Frontal cortex (tissue), 4 donors: ENCODE results near the gene PITHD1. TPM values are rescaled to one million over a fixed set of nuclear protein-coding genes. Genes with fewer than 3 reads are reported as not detected.
"Not testable (repeated sequence)": the region's sequence is repeated elsewhere in the genome, so short reads cannot be mapped to it uniquely, and the experiment has no call there.

ENCODE experiments used
- DNase-seq, 2 donors: peaks; one replicate each; pipeline ENCODE4 v3.0.0; 2012; ENCODE audit warnings: low spot score in 2 of 2
- FAIRE-seq: peaks from 2 replicates; lab custom pipeline; 2012; peaks lifted over from hg19 to GRCh38; lab: Jason Lieb, UNC
- total RNA-seq: library from RNA; depleted of rRNA; stranded (reverse); fragments of >200 nt; gene quantifications from one replicate; pipeline ENCODE4 v1.2.3, GENCODE V29; 2014
- donor health status: control.
- donor health status: control.
- donor health status: control.

PITHD1 gene
- total RNA-seq, 1 donor from 2014 or later = 83.6 TPM

GRCh38 chr1:23816361-23816760 lies 38.1 kb downstream of the PITHD1 start:
- FAIRE-seq (no peak), DNase-seq (no peak)

DNA sequence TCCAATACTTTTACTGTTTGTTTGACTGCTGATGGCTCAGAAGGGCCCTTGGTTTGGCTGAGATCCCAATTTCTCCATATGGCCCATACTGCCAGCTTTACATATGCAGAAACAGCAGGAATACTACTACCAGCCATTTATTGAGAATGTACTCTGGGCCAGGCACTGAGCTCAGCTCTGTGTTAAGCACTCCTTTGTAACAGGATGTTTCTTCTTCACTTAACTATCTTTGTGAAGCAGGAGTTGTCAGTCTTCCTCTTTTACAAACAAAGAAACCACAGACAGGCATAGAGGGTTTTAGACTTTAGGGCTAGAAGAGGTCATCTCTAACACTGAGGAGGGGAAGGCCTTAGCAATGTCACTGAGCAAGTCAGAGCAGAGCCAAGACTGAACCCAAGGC lies 38.7 kb downstream of the PITHD1 start:
- DNase-seq = no peak
- no peak for FAIRE-seq

DNA sequence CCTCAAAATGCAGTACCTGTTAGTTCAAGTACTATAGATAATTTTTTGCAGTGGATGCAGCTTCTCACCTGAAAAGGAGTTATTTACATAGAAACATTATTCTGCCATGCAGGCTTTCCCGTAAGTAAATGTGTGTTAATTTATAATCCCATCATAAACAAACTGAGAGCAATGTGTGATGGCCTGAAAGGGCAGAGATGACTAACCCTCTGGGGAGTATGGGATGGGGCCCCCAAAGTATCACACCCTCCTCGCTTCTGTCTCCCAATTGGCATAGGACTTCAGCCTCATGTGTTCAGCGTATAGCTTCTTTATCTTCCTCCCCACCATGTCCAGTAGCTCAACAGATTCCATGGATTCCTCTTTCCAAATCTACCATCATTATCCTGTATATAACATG lies 39.4 kb downstream of the PITHD1 start:
- no peak for FAIRE-seq
- no peak for DNase-seq

GRCh38 chr1:23823767-23824166 lies 45.5 kb downstream of the PITHD1 start:
- FAIRE-seq (no peak), DNase-seq (no peak)

DNA sequence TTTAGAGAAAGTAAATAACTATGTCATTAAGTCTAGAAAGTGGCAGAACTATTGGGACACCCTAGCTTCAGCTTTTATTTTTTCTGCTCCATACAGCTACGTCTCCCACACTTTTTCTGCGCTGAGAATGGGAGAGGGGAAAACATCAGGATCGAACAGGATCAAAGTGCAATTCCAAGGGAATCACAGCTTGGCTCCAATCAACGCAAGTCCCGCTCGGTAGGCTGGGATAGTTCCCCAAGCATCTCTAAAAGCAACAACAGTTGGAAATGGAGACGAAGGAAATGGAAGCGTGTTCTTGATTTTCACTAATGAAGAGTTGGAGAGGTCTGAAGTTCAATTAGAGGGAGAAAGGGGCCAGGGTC lies 46.5 kb downstream of the PITHD1 start:
- DNase-seq (no peak), FAIRE-seq (no peak)

DNA sequence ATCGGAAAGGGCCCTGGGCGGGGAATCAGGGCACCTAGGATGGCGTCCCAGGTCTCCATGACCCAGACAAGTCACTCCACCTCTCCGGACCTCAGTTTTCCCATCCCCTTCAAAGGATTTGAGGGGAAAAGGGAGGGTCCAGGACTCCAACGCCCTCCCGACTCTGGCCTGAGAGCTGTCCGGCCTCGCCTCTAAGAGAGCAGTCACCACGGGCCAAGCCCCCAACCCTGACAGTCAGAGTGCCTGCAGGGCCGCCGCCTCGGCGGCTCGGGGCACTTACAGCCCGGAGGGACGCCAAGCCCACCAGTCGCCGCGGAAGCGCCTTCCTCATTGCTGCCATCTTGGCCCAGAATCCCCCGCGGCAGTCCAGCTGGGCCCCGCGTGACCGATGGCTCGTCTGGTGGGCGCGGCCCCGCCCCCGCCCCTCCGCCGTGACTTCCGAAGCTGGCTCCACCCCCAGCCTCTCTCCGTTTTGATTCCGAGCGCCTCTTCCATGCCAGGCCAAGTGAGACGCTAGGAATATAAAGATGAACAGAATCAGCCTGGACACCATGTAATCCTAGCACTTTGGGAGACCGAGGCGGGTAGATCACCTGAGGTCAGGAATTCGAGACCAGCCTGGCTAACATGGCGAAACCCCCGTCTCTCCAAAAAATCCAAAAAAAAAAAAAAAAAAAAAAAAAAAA lies 47.0 kb downstream of the PITHD1 start, which contains the start of gene HMGCL:
Gene HMGCL, minus strand, starts transcription at position 354 of the 686 bp plus-strand sequence. Its CDS starts 14 bp downstream, at position 340.
- DNase-seq (peak; percentile 86 to 91), FAIRE-seq (no peak)

DNA sequence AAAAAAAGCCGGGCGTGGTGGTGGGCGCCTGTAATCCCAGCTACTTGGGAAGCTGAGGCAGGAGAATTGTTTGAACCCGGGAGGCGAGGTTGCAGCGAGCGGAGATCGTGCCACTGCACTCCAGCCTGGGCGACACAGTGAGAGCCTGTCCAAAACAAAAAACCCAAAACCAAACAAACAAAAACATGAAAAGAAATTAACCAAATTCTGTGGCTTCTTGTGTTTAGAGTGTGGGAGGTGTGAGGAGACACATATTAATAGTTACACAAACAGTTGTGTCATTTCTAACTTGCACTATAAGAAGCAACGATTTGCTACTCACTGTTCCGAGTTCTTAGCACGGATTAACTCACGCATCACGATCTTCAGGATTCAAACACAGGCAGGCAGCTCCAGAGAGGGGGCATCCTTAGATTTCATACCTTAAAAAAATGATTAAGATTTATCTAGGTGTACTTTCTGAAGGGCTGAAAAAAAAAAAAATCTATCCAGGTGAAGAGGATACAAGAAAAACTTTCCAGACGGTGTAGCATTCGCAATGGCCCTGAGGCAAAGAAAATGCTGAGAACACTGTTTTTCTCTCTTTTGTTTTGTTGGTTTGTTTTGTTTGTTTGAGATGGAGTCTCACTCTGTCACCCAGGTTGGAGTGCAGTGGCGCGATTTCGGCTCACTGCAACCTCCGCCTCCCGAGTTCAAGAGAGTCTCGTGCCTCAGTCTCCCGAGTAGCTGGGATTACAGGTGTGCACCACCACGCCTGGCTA lies 47.7 kb downstream of the PITHD1 start:
- FAIRE-seq (no peak), DNase-seq (peak in 1 of 2 donors; percentile 29)

DNA sequence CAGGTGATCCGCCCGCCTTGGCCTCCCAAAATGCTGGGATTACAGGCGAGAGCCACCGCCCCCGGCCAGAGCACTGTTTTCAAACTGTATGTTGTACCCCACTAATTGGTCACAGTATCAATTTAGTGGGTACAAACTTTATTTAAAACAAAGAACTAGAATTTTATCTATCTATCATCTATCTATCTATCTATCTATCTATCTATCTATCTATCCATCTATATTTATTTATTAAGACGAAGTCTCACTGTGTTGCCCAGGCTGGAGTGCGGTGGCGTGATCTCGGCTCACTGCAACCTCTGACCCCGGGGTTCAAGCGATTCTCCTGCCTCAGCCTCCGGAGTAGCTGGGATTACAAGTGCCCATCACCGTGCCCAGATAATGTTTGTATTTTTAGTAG lies 48.4 kb downstream of the PITHD1 start:
- not testable (repeated sequence) for DNase-seq, FAIRE-seq

- FAIRE-seq (no peak), DNase-seq (no peak)
These were observed 49.5 kb downstream of the PITHD1 start for GRCh38 chr1:23827717-23828116.

DNA sequence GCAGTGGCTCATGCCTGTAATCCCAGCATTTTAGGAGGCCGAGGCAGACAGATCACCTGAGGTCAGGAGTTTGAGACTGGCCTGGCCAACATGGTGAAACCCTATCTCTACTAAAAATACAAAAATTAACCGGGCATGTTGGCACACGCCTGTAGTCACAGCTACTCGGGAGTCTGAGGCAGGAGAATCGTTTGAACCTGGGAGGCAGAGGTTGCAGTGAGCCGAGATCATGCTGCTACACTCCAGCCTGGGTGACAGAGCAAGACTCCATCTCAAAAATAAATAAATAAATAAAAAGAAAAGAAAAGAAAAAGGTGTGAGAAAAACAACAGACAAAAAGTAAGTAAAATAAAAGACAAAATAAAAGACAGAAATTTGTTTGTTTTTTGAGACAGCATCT lies 55.9 kb downstream of the PITHD1 start:
- not testable (repeated sequence) for DNase-seq, FAIRE-seq

DNA sequence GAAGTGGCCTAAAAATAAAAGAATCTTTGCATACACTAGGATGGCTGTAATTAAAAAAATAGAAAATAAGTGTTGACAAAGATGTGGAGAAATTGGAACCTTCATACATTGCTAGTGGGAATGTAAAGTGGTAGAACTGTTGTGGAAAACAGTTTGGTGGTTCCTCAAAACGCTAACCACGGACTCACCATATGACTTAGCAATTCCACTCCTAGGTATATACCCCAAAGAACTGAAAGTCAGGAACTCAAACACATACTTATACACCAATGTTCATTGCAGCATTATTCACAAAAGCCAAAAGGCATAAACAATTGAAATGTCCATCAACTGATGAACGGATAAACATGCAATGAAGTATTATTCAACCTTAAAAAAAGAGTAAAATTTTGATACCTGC lies 57.8 kb downstream of the PITHD1 start:
- FAIRE-seq = no peak

More for the DNA sequence above, 57.8 kb downstream of the PITHD1 start:
- DNase-seq = no peak

Other genes with a start within 250 kb of the PITHD1 start
- gene E2F2, start 247.2 kb upstream of the PITHD1 start, total RNA-seq = 1.2 TPM
- 22.4 TPM for gene ID3, start 218.9 kb upstream of the PITHD1 start, total RNA-seq
- 1,023 TPM for gene RPL11, start 86.6 kb upstream of the PITHD1 start, total RNA-seq
- gene ELOA, start 34.9 kb upstream of the PITHD1 start, total RNA-seq = 24.5 TPM
- 27.7 TPM for gene LYPLA2, start 12.7 kb downstream of the PITHD1 start, total RNA-seq
- gene GALE, start 22.3 kb downstream of the PITHD1 start, total RNA-seq = 26.1 TPM
- 11.8 TPM for gene HMGCL, start 47.0 kb downstream of the PITHD1 start, total RNA-seq
- gene FUCA1, start 89.9 kb downstream of the PITHD1 start, total RNA-seq = 21.6 TPM
- not detected for gene CNR2, start 134.9 kb downstream of the PITHD1 start, total RNA-seq
- 89.3 TPM for gene PNRC2, start 181.4 kb downstream of the PITHD1 start, total RNA-seq
- gene SRSF10, start 201.9 kb downstream of the PITHD1 start, total RNA-seq = 106 TPM